Esophagus squamous epithelium (tissue), 4 donors: ENCODE results near the gene GALNT17.

Source experiments
- CTCF ChIP-seq, 6 experiments: fragments of 450-650 bp in 4 of 6; fragments of 200-600 bp in 2 of 6; sonication (generic) in 2 of 6; IDR thresholded peaks; one replicate each; pipeline ENCODE4 v1.5.1; 2016 to 2019; ENCODE audit warnings: antibody characterized with exemption in 6 of 6, mild to moderate bottlenecking in 4 of 6, moderate library complexity in 4 of 6
- POLR2A ChIP-seq, 4 donors: fragments of 450-650 bp; IDR thresholded peaks; one replicate each; pipeline ENCODE4 v1.6.1; 2017; ENCODE audit warnings: antibody characterized with exemption in 4 of 4, mild to moderate bottlenecking in 4 of 4, moderate library complexity in 3 of 4

- no peak for TF ChIP-seq CTCF (IDR thresholded peaks at IDR 0.05)
- no peak for TF ChIP-seq POLR2A (IDR thresholded peaks at IDR 0.05)
Observed at GRCh38 chr7:71206184-71206583, 74.2 kb downstream of the GALNT17 start.
